NCI-H748 (cell line): ENCODE results near the gene GRB10.

Source experiments
- DNase-seq: peaks from one replicate; lab custom pipeline; 2025; ENCODE audit not compliant: unreplicated experiment; lab: John Stamatoyannopoulos, UW

GRB10 gene

DNA sequence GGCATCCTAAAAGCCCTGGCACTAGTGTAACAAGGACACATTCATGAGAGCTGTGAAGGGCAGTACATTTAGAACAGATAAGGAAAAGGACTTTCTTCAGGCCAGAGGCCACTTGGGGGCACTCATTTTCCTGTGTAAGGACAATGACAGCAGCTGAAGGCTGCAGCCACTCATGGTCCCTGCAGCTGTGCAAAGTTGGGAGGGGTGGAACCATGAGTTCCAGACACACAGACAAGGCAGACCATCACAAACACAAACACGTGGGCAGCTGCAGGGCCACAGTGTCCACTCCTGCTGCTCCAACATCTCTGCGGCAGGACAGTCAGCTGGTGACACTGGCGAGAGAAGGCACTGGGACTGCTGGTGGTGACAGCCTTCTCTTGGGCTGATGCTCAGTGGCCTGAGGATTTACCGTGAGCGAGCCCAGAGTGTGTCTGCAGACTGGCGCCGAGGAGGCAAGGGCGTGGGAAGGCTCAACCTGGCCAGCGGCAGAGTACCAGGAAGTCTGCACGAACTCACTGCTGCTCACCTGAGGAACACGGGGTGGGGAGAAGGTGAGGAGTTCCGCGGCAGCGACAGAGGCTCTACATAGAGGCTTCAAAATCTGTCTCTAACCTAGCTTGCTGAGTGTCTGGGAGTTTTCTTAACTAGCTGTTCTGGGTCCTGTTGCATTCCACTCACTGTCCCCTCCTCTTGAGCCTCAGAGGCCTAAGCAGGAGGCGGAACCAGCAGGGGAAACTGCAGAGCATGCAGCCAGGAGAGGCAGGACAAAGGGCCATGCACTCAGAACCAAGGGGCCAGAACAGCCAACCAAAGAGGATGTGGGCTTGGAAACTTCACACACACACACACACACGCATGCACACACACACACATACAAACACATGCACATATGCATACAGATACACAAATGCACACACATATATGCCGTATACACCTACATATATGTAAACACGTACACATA, 141.0 kb downstream of the GRB10 start:
- DNase-seq = peak; percentile 45

DNA sequence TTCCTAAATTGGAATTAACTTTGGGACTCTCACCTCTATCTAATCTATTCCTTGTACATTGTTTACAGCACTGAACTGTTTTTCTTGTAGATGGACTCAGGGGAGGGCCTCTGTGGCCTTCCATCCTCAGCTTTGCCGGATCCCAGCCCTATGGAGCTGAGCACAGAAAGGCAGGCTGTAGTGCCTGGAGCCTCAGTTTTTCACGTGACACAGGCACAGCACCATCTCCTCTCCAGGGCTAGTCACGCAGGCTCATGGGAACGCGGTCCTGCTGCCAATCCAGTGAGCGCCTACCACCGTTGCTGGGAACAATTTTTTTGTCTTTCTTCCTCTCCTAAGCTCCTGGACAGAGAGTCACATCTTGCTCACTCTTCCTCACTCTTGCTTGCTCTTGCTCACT, 141.9 kb downstream of the GRB10 start:
- no peak for DNase-seq

DNA sequence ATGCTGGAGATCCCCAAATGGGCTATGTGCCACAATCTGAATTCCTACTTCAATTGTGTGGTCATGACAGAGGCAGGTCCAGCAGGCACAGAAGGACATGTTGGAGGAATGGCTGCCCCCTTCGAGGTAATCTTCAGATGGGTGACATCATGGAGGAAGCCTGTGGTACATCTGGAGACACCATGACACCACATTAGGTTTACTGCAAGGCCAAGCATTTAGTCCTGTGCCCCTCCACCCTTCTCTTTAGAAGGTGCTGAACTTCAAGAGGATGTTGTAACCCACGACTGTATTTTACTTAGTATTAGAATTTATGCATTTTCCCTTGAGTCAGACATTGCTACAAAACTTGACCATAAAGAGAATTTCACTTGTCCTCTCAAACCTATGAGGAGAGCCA, 142.4 kb downstream of the GRB10 start:
- no peak for DNase-seq

DNA sequence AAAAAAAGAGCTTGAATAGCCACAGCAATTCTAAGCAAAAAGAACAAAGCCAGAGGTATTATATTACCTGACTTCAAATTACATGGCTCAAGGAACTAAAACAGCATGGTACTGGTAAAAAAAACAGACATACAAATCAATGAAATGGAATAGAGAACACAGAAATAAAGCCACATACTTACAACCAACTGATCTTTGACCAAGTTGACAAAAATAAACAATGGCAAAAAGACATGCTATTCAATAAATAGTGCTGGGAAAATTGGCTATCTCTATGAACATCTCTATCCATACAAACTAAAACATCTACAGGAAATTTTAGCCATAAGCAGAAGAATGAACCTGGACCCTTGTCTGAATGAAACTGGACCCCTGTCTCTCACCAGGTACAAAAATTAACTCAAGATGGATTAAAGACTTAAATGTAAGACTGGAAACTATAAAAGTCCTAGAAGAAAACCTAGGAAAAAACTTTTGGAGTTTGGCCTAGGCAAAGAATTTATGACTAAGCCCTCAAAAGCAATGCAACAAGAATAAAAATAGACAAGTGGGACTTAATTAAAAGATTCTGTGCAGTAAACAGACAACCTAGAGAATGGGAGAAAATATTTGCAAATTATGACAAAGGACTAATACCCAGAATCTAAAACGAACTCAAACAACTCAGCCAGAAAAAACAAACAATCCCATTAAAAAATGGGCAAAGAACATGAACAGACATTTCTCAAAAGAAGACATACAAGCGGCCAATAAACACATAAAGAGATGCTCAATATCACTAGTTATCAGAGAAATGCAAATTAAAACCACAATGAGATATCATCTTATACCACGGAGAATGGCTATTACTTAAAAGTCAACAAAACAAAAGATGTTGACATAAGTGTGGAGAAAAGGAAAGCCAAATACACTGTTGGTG, 144.7 kb downstream of the GRB10 start:
- DNase-seq = peak; percentile 22

DNA sequence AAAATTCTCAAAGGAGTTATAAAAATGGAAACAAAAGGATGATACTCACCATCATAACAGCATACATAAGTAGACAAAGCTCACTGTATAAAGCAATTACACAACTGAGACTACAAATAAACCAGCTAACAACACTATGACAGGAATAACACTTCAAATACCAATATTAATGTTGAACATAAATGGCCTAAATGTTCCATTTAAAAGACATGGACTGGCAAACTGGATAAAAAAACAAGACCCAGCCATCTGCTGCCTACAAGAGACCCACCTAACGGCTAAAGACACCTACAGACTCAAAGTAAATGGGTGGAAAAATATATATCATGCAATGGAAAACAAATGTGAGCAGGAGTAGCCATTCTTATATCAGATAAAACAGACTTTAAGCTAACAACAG, 148.3 kb downstream of the GRB10 start:
- DNase-seq = no peak

DNA sequence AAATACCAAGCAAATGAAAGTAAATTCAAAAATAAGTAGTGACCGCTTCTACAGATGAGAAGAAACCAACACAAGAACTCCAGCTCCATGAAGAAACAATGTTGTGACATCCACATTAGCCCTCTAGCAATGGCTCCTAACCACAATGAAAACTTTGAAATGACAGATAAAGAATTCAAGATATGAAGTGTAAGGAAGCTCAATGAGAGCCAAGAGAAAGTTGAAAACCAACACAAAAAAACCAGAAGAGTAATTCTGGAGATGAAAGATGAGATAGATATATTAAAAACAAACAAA, 149.3 kb downstream of the GRB10 start:
- no peak for DNase-seq

DNA sequence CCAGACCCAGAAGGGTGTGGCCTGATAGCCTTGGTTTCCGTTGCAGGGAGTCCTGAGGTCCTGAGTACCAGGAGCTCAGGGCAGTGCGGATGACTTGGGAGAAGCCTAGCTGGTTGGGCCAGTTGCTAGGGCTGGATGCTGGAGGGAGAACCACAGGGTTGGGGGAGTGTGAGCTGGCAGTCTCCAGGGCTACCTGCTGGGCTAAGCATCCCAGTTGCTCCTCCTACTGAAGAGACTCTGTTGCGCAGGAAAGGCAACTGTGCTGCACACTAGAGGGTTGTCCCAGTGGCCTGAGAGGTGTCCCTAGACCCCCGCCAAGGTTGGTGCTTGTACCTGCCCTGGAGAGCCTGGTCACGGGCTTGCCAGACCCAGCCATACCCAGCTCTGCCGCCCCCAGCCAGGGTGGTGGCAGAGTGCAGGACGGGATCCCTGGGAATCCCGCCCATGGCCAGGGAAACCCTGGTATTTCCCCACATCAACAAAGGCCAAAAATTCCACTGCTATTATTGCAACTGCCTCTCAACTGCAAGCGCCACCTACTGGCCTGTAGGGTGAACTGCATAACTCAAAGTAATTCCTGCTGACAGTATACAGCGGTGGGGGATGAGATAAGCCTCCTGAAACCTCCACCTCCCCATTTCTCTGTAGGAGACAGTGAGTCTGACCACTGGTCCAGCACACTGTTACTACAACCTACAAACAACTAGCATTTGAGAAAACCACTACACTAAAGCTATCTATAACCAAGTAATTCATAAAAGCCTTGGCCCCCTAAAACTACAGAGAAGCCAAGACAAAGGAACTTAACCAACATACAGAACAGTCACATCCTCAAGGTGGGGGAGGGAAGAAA, 149.9 kb downstream of the GRB10 start:
- DNase-seq = peak; percentile 78

DNA sequence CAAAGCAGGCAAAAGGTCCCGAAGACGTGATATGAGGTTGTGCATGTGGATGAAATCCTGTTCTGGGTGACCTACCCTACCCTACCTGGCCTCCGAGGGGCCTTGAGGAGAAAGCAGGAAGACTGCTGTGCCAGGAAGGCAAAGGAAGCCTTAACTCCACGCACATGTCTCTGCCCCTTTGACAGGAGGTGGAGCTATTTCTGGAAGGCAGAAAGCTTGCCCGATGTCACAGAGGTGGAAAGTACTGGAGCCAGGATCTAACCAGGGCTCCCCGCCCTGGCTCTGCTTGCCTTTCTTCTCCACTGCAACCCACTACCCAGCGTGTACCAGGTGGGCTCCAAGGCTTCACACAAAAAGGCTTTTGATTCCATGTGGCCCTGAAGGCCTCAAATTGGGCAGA, 151.1 kb downstream of the GRB10 start:
- DNase-seq = no peak

DNA sequence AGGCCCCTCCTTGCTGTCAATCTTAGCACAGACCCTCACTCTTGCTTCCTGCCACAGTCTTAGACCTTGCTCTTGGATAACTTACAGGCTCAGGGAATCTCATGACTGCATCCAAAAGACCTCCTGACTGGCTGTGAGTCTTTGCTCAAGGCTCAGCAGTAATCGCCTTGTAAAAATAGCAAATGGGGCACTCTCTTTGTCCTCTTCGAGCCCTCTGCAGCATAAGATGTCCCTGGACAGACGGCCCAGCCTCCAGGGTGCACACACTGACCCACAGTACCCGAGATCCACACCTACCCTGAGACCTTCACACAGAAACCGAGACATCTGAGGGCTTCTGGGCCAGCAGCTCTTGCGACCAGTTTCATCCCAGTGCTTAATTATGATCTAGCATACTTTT, 151.6 kb downstream of the GRB10 start:
- no peak for DNase-seq

DNA sequence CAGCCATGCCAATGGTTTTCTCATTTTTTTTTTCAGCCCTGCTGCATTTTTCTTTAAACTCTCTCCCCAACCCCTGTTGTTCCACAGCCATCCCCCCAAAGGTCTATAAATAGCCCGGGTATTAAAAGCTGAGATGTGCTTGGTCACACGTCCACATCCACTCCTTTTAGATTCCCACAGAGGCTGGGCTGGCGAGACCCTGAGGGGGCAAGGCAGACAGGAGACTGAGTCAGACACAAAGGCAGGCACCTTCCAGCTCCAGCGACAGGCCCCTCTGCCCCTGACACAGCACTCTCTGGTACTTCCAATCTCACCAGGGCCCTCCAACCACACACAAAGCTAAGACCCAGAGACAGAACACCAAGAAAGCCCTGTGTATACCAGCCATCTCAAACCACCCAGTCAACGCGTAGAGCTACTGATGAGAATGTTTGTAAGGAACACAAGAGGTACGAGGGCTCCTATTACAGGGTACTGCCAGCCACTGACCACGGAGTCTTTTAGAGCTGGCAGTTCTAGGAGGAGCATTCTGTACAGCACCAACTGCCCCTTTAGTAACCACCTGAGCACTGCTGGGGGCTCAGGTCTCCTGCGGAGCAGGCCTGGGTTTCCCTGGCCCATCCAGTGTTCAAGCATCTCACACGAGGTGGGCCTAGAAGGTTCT, 153.3 kb downstream of the GRB10 start:
- no peak for DNase-seq

DNA sequence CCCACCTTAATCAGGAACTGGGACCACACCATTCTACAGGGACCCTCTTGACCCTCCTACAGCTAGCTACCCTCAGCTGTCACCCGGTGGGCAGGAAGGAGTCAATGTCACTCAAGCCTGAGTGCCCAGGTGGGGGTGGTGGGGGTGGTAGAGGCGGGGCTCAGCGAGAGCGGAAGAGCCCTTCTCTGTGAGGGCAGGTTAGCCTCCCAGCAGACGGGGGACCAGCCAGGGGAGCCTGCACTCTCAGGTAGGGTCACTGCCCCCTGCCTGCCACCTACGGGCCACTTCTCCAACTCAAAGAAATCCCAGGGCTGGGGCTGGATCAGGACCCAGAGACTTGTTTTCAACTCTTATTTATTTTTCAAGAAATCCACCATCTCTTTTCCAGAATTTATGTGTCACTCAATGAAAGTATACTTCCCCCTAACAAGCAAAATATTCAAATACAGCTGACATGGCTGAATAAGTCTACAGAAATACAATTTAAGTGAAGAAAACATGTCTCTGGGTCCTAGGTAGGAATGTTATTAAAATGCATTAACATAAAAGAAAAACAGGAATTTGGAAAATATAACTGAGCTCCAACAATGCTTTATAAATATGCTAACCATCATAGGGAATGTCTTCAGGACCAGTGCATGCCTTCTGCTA, 154.1 kb downstream of the GRB10 start:
- no peak for DNase-seq

DNA sequence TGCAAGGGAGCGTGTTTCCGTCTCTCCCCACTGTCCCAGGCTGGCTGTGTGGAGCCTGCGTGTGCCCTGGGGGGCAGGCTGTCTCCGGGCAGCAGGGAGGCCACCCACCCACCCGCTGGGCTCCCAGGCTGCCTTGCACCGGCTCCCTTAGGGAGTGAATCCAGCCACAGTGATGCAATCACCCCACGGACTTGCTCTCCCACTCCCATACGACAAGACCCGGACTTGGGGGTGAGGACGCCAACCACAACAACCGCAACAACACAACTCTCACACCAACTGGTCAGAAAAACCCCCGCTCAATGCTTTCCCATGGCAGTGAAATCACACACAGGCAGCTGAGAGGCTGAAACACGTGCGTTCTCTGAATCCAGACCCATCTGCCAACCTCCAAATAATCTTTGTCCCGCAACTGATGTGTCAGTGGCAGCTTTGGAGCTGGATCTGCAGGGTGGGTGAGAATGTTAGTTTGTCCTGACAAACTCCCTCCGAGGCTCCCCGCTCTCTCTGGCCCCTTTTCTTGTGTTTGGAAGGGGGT, 154.8 kb downstream of the GRB10 start:
- no peak for DNase-seq

DNA sequence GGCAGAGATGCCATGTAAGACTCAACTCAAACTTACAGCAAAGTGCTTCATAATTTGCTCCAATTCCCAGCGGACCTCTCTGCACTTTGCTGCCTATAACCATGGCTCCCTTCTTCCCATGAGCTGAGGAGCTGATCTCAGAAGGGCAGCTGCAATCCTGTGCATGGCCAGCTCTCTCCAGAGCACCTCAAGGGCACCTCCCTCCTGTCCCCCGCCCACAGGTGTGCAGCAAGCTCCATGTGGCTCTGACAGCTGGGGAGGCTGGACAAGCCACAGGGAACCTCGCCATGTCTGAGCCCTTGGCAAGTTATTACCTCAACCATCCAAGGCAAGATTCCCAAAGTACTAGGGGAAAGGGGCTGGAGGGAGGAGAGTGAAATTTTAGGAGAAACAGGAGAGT, 156.4 kb downstream of the GRB10 start:
- DNase-seq = no peak

DNA sequence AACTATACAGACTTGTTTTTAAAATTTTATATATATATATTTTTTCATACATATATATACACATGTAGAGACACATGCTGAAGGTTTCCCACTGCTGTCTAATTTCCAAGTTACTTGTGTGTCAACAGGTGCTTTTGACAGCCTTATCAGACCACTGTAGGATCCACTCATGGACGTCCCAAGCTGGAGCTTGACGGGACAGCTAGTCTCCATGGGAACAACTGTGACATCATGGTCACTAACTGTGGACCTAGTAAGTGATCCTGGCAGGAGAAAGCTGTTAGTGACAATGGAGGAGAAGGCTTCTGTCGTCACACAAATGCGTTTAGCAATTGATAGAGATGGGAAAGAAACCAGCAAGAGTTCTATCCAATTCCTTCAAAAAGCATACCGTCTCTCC, 157.3 kb downstream of the GRB10 start:
- no peak for DNase-seq

DNA sequence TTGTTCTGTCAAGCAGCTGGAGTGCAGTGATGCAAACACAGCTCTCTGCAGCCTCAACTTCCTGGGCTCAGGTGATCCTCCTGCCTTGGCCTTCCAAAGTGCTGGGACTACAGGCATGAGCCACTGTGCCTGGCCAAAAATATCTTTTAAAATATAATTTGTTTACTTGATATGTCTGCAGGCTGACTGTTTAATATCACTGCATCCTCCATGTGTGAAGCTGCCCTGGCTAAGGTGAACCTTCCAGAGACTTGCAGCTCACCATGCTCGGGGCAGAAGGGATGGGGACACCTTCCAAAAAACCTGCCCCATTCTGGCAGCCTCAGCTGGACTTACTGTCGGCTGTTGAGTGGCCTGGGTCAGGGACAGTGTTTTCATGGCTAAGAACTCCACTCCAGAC, 159.9 kb downstream of the GRB10 start:
- no peak for DNase-seq

DNA sequence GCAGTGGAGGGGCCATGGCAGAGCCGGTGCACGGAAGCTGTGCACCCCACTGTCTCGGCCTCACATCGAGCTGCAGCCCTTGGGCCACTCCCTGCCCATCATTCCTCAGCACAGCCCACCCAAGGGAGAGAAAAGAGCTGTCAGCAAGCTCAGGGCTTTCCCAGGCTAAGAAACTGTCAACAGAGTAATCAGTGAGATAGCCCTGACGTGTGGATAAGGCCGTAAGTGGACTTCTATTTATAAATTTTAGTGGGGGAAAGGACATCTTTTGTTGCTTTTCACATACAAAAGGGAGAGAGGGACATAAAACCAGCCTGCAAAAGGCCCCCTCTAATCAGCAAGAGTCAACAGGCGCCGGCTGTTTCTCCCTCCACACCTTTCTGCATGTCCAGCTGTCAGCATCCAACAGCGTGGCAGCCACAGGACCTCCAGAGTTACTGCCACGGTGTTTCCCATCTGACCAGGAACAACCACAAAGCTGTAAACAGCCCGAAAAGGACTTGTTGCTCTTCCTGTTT, 160.7 kb downstream of the GRB10 start:
- peak; percentile 13 for DNase-seq

DNA sequence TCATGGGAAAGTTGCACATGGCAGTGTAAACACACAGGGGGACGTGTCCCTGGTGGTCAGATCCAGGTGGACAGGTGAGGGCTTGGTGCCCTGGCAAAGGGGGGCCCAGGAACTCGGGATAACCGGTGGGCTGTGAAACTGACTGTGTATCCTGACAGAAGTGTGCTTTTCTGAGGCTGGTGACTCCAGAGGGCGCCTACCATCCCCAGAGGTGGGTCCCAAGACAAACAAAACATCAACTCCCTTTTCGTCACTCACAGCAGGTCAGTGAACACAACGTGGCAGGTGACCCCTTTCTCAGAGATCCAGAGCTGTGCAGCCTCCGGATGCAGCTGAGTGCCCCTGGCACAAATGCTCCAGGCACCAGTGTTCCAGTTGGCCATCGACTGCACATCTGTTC, 161.5 kb downstream of the GRB10 start:
- peak; percentile 15 for DNase-seq

DNA sequence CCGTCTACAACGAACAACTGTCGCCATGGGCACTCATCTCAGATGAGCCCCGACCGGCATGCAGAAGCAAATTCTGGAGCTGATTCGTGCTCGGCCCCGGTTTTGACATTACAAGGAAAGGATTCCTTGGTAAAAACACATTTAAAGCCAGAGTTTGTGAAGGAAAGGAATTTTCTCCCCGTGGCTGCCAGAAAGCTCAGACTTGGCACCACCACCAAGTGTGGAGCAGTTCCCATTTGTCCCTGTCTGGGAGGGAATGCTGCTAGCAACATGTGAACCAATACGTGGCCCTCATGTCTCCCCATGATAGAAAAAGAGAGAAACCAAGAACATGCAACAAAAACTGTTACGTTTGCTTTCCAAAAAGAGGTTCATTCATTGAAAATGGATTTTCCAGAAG, 162.3 kb downstream of the GRB10 start:
- no peak for DNase-seq

DNA sequence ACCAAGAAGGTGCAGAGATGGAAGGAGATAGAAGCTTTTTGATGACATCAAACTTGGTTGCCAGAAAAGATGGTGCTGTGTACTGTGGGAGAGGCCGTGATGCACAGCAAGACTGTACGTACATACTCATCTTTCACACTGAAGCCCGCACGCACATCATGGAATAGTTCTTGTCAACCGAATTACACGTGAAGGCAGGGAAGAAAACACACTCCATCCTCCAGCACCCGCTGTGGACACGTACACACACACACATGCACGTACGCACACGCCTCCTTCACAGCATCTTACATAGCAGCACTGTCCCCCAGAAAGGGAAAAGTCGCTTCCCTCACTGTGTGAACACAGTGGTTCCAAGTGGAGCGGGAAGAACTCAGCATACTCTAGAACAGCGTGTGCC, 163.0 kb downstream of the GRB10 start:
- DNase-seq = no peak

DNA sequence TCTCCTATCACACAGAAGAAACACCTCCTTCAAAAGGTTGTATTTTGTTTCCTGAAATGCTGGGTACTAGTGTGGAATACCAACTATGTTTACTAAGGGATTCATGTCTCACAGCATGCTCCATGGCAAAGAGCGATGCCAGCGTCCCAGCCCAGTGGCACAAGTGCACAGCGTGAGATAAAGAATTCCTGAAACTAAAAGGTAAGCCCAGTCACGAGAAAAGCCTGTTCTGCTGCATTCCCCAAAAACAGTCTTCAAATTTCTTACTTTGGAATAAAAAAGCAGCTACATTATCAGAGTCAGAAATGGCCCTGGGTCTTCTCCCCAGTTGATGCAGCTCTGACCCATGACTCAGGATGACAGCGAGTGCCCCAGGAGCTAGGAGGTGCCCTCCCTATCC, 164.4 kb downstream of the GRB10 start:
- DNase-seq = no peak
